ENCODE measurements around the gene TBC1D16.

DNA sequence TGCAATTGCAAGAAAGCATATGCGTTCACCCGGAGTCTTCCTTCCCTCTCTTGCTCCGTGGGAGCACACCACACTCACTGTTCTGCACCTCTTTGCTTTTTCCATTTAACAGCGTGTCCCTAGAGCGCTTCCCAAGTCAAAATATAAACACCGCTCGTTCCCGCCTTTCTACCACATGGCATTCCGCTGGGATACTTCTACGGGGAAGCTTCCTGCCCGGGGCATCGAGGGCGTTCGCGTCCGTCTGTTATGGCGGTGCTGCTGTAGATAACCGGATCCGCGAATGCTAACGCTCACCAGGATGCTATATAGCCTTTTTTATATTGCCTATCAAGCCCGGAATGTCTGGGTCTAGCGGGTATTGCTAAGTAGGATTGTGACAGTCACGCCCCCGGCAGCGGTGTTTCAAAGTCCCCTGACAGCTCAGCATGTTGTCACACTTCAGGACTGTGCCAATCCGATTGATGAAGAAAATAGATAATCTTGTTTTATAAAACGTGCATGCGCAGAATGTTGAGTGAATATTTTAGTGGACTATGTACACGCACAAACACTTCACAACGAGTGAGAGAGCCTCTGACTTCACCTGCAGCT is 31.8 kb upstream of the TBC1D16 start:
- no peak for TF ChIP-seq POLR2A (IDR thresholded peaks at IDR 0.05)
- TF ChIP-seq, protein P1, sequence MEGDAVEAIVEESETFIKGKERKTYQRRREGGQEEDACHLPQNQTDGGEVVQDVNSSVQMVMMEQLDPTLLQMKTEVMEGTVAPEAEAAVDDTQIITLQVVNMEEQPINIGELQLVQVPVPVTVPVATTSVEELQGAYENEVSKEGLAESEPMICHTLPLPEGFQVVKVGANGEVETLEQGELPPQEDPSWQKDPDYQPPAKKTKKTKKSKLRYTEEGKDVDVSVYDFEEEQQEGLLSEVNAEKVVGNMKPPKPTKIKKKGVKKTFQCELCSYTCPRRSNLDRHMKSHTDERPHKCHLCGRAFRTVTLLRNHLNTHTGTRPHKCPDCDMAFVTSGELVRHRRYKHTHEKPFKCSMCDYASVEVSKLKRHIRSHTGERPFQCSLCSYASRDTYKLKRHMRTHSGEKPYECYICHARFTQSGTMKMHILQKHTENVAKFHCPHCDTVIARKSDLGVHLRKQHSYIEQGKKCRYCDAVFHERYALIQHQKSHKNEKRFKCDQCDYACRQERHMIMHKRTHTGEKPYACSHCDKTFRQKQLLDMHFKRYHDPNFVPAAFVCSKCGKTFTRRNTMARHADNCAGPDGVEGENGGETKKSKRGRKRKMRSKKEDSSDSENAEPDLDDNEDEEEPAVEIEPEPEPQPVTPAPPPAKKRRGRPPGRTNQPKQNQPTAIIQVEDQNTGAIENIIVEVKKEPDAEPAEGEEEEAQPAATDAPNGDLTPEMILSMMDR (IDR thresholded peaks at IDR 0.05): no peak
- no peak for TF ChIP-seq POLR2AphosphoS5 (IDR thresholded peaks at IDR 0.05)

All from breast epithelium (tissue), 3 donors.